ENCODE measurements around the gene FBXL20.
A peak's percentile ranks its signal among the peaks of the same experiment; 100 is the strongest.
"Not testable (repeated sequence)": the region's sequence is repeated elsewhere in the genome, so short reads cannot be mapped to it uniquely, and the experiment has no call there.

Gene FBXL20

GRCh38 chr17:39327109-39327508, 74.3 kb downstream of the FBXL20 start:
- no peak for DNase-seq

- DNase-seq: peak; percentile 82
Observed at GRCh38 chr17:39325528-39326240, 75.7 kb downstream of the FBXL20 start.

GRCh38 chr17:39318636-39319035, 82.8 kb downstream of the FBXL20 start:
- no peak for DNase-seq

- DNase-seq: peak; percentile 26
Observed at GRCh38 chr17:39306509-39307212, 94.8 kb downstream of the FBXL20 start.

GRCh38 chr17:39305978-39306377, 95.4 kb downstream of the FBXL20 start:
- DNase-seq: no peak

- no peak for DNase-seq
Observed at GRCh38 chr17:39304188-39304587, 97.2 kb downstream of the FBXL20 start.

GRCh38 chr17:39294060-39294459, 107.4 kb downstream of the FBXL20 start:
- no peak for DNase-seq

- DNase-seq: not testable (repeated sequence)
Observed at GRCh38 chr17:39292546-39292945, 108.9 kb downstream of the FBXL20 start.

- DNase-seq: peak; percentile 11
Observed at GRCh38 chr17:39286513-39286912, 114.9 kb downstream of the FBXL20 start.

- no peak for DNase-seq
Observed at GRCh38 chr17:39284685-39285084, 116.7 kb downstream of the FBXL20 start.

GRCh38 chr17:39283896-39284295, 117.5 kb downstream of the FBXL20 start:
- no peak for DNase-seq

GRCh38 chr17:39283098-39283497, 118.3 kb downstream of the FBXL20 start:
- DNase-seq: no peak

GRCh38 chr17:39281806-39282205, 119.6 kb downstream of the FBXL20 start:
- no peak for DNase-seq

GRCh38 chr17:39278246-39278645, 123.2 kb downstream of the FBXL20 start:
- DNase-seq: not testable (repeated sequence)

GRCh38 chr17:39277110-39277509, 124.3 kb downstream of the FBXL20 start:
- no peak for DNase-seq

- no peak for DNase-seq
Observed at GRCh38 chr17:39276113-39276512, 125.3 kb downstream of the FBXL20 start.

GRCh38 chr17:39271546-39271945, 129.9 kb downstream of the FBXL20 start:
- DNase-seq: peak; percentile 64

- DNase-seq: peak; percentile 64
Observed at GRCh38 chr17:39270923-39271322, 130.5 kb downstream of the FBXL20 start.

GRCh38 chr17:39264119-39264518, 137.3 kb downstream of the FBXL20 start:
- DNase-seq: no peak

GRCh38 chr17:39261286-39261685, 140.1 kb downstream of the FBXL20 start:
- no peak for DNase-seq

GRCh38 chr17:39252788-39253460, 148.5 kb downstream of the FBXL20 start:
- DNase-seq: no peak

GRCh38 chr17:39251997-39252396, 149.4 kb downstream of the FBXL20 start:
- no peak for DNase-seq

- DNase-seq: not testable (repeated sequence)
Observed at GRCh38 chr17:39250076-39250475, 151.3 kb downstream of the FBXL20 start.

GRCh38 chr17:39246274-39246673, 155.2 kb downstream of the FBXL20 start:
- DNase-seq: no peak

Measured in MV-4-11 (cell line).